MM.1S (cell line): ENCODE data around the gene CASKIN1.

Source experiments
- DNase-seq: peaks from one replicate; pipeline ENCODE4 v3.0.0-alpha.2; 2015
- H2AFZ ChIP-seq: fragments of 300-600 bp; sonication (generic); 2 replicates; pipeline ENCODE4 v1.6.0; 2016; ENCODE audit warnings: antibody characterized with exemption, low read length
- H3F3A ChIP-seq: fragments of 300-600 bp; sonication (generic); 2 replicates; pipeline ENCODE4 v1.6.1; 2016; ENCODE audit warnings: mild to moderate bottlenecking, antibody characterized with exemption, low read length, moderate library complexity, mixed read lengths; ENCODE audit not compliant: insufficient read depth
- H3K27ac ChIP-seq: fragments of 300-600 bp; sonication (generic); 2 replicates; pipeline ENCODE4 v1.5.1; 2016; ENCODE audit warnings: mild to moderate bottlenecking, low read length
- H3K27me3 ChIP-seq: fragments of 300-600 bp; sonication (generic); replicated peaks from 2 replicates; pipeline ENCODE4 v1.6.0; 2016; ENCODE audit warnings: low read length; ENCODE audit not compliant: insufficient read depth
- H3K36me3 ChIP-seq: fragments of 300-600 bp; sonication (generic); replicated peaks from 2 replicates; pipeline ENCODE4 v1.6.1; 2016; ENCODE audit warnings: mild to moderate bottlenecking, low read length, mixed read lengths; ENCODE audit not compliant: insufficient read depth
- H3K4me1 ChIP-seq: fragments of 300-600 bp; sonication (generic); 2 replicates; pipeline ENCODE4 v1.6.1; 2016; ENCODE audit warnings: low read length, mixed read lengths
- H3K4me2 ChIP-seq: fragments of 300-600 bp; sonication (generic); 2 replicates; pipeline ENCODE4 v1.6.0; 2016; ENCODE audit warnings: low read depth, low read length
- H3K4me3 ChIP-seq: fragments of 300-600 bp; sonication (generic); 2 replicates; pipeline ENCODE4 v1.5.1; 2016; ENCODE audit warnings: low read length, mixed read lengths
- H3K79me2 ChIP-seq: fragments of 300-600 bp; sonication (generic); 2 replicates; pipeline ENCODE4 v1.6.1; 2016; ENCODE audit warnings: mixed run types, low read length, mixed read lengths
- H3K9ac ChIP-seq: fragments of 300-600 bp; sonication (generic); 2 replicates; pipeline ENCODE4 v1.6.1; 2016; ENCODE audit warnings: low read length, mixed read lengths
- H3K9me2 ChIP-seq: fragments of 300-600 bp; sonication (generic); replicated peaks from 2 replicates; pipeline ENCODE4 v1.6.1; 2016; ENCODE audit warnings: mild to moderate bottlenecking, low read length, mixed read lengths; ENCODE audit not compliant: insufficient read depth
- H3K9me3 ChIP-seq: fragments of 300-600 bp; sonication (generic); replicated peaks from 2 replicates; pipeline ENCODE4 v1.6.1; 2016; ENCODE audit warnings: mild to moderate bottlenecking, low read length, mixed read lengths; ENCODE audit not compliant: insufficient read depth
- H4K20me1 ChIP-seq: fragments of 300-600 bp; sonication (generic); 2 replicates; pipeline ENCODE4 v1.6.1; 2016; ENCODE audit warnings: mild to moderate bottlenecking, low read length, moderate library complexity, mixed read lengths; ENCODE audit not compliant: insufficient read depth
- CTCF ChIP-seq: fragments of 300-600 bp; sonication (generic); IDR thresholded peaks from 2 replicates; pipeline ENCODE4 v1.5.1; 2016; ENCODE audit warnings: antibody characterized with exemption, low read length, mixed read lengths
- EZH2 ChIP-seq: fragments of 300-600 bp; sonication (generic); optimal IDR thresholded peaks from 2 replicates; pipeline ENCODE3; 2017; ENCODE audit warnings: low read depth, mild to moderate bottlenecking, antibody characterized with exemption, low read length, mixed read lengths
- EZH2phosphoT487 ChIP-seq: fragments of 300-600 bp; sonication (generic); IDR thresholded peaks from 2 replicates; pipeline ENCODE4 v1.6.1; 2018; ENCODE audit warnings: antibody characterized with exemption, low read length

Gene CASKIN1

GRCh38 chr16:2235234-2235651 is 38.8 kb upstream of the CASKIN1 start:
- Histone ChIP-seq H3K4me1 (no peaks in the 10 kb centered on the region), H3K4me3 (no peak overlapping the region), H3K9ac (no peak overlapping the region), H3K27me3 (no peaks in the 10 kb centered on the region; the same call in 1 of the 2 replicates), H3K9me2 (no peaks in the 10 kb centered on the region), H4K20me1 (no peaks in the 10 kb centered on the region), H3K36me3 (no peaks in the 10 kb centered on the region), H3K79me2 (no peaks in the 10 kb centered on the region), H3K4me2 (no peak overlapping the region), H3F3A (no peaks in the 10 kb centered on the region), H2AFZ (no peak overlapping the region), H3K9me3 (no peaks in the 10 kb centered on the region), H3K27ac (no peak overlapping the region)
- no peak for DNase-seq
- TF ChIP-seq EZH2 (no peak), EZH2phosphoT487 (no peak), CTCF (no peak)

GRCh38 chr16:2234813-2235170 is 38.4 kb upstream of the CASKIN1 start:
- Histone ChIP-seq H3K27ac (no peak overlapping the region), H3K79me2 (no peaks in the 10 kb centered on the region), H3F3A (no peaks in the 10 kb centered on the region), H3K4me3 (no peak overlapping the region), H3K27me3 (no peaks in the 10 kb centered on the region; the same call in 1 of the 2 replicates), H3K4me1 (no peaks in the 10 kb centered on the region), H3K4me2 (no peak overlapping the region), H2AFZ (no peak overlapping the region), H3K9me2 (no peaks in the 10 kb centered on the region), H4K20me1 (no peaks in the 10 kb centered on the region), H3K9me3 (no peaks in the 10 kb centered on the region), H3K9ac (no peak overlapping the region), H3K36me3 (no peaks in the 10 kb centered on the region)
- TF ChIP-seq EZH2, result no peak
- no peak for TF ChIP-seq EZH2phosphoT487
- TF ChIP-seq CTCF, result no peak
- no peak for DNase-seq

GRCh38 chr16:2233872-2234812 is 37.7 kb upstream of the CASKIN1 start:
- no peaks in the 10 kb centered on the region for H3K4me1 ChIP-seq
- no peak overlapping the region for H2AFZ ChIP-seq
- no peak overlapping the region for H3K4me2 ChIP-seq
- no peak overlapping the region for H3K9ac ChIP-seq
- peaks cover 3% of the 10 kb centered on the region; the same call in 1 of the 2 replicates for H3K79me2 ChIP-seq
- no peak overlapping the region for H3K27ac ChIP-seq
- no peaks in the 10 kb centered on the region for H3K9me2 ChIP-seq
- no peaks in the 10 kb centered on the region for H3K9me3 ChIP-seq
- no peaks in the 10 kb centered on the region for H3K36me3 ChIP-seq
- no peaks in the 10 kb centered on the region; the same call in 1 of the 2 replicates for H3K27me3 ChIP-seq
- TF ChIP-seq EZH2 (no peak), EZH2phosphoT487 (no peak), CTCF (no peak)
- H3F3A ChIP-seq, result no peaks in the 10 kb centered on the region
- H3K4me3 ChIP-seq, result no peak overlapping the region
- no peaks in the 10 kb centered on the region for H4K20me1 ChIP-seq
- DNase-seq, result no peak
